NOMO-1 treated with dmso at 0.1 percent for 144 hours (cell line): ENCODE results near the gene ASB6.

ENCODE experiments used
- DNase-seq: peaks from one replicate; lab custom pipeline; 2025; ENCODE audit not compliant: unreplicated experiment; lab: John Stamatoyannopoulos, UW

Gene ASB6

GRCh38 chr9:129641750-129642585, at the start of gene ASB6:
Gene ASB6 (minus strand): TSS chr9:129642151. CDS start chr9:129641999, 152 bp downstream.
- DNase-seq = peak; percentile 94

GRCh38 chr9:129688285-129689043, 46.5 kb upstream of the ASB6 start:
- DNase-seq = no peak

- DNase-seq = no peak
Observed at GRCh38 chr9:129687391-129687790, 45.4 kb upstream of the ASB6 start.

GRCh38 chr9:129686736-129687135, 44.8 kb upstream of the ASB6 start:
- no peak for DNase-seq

- DNase-seq = no peak
Observed at GRCh38 chr9:129685933-129686259, 43.9 kb upstream of the ASB6 start.

- DNase-seq = no peak
Observed at GRCh38 chr9:129685220-129685932, 43.4 kb upstream of the ASB6 start.

- DNase-seq = no peak
Observed at GRCh38 chr9:129682381-129682780, 40.4 kb upstream of the ASB6 start.

- no peak for DNase-seq
Observed at GRCh38 chr9:129681924-129682323, 40.0 kb upstream of the ASB6 start.

- DNase-seq = no peak
Observed at GRCh38 chr9:129679537-129679936, 37.6 kb upstream of the ASB6 start.

GRCh38 chr9:129678844-129679243, 36.9 kb upstream of the ASB6 start:
- DNase-seq = no peak

- no peak for DNase-seq
Observed at GRCh38 chr9:129677456-129677855, 35.5 kb upstream of the ASB6 start.

GRCh38 chr9:129676975-129677374, 35.0 kb upstream of the ASB6 start:
- DNase-seq = no peak

GRCh38 chr9:129676287-129676686, 34.3 kb upstream of the ASB6 start:
- no peak for DNase-seq

- no peak for DNase-seq
Observed at GRCh38 chr9:129675620-129676019, 33.7 kb upstream of the ASB6 start.

- no peak for DNase-seq
Observed at GRCh38 chr9:129674229-129674628, 32.3 kb upstream of the ASB6 start.

- DNase-seq = no peak
Observed at GRCh38 chr9:129673602-129674001, 31.7 kb upstream of the ASB6 start.

GRCh38 chr9:129672702-129673101, 30.8 kb upstream of the ASB6 start:
- DNase-seq = no peak

- DNase-seq = no peak
Observed at GRCh38 chr9:129671519-129671918, 29.6 kb upstream of the ASB6 start.

- no peak for DNase-seq
Observed at GRCh38 chr9:129671065-129671464, 29.1 kb upstream of the ASB6 start.

GRCh38 chr9:129669946-129670345, 28.0 kb upstream of the ASB6 start:
- no peak for DNase-seq

- no peak for DNase-seq
Observed at GRCh38 chr9:129669141-129669718, 27.3 kb upstream of the ASB6 start.
